ENCODE data around the gene ZNF775.

ZNF775 gene

GRCh38 chr7:150404172-150404804, 25.2 kb downstream of the ZNF775 start:
- DNase-seq (ENCODE audit: low read depth): no peak

GRCh38 chr7:150404805-150405583, 25.9 kb downstream of the ZNF775 start:
- DNase-seq (ENCODE audit: low read depth): no peak
- H3K4me3 ChIP-seq (ENCODE audit: low read depth, low read length): peak overlapping the region; percentile 62
- TF ChIP-seq CTCF (IDR thresholded peaks at IDR 0.05; ENCODE audit: control insufficient read depth, extremely low read depth, insufficient read depth): peak; percentile 60

More at GRCh38 chr7:150404172-150404804, 25.2 kb downstream of the ZNF775 start:
- peak overlapping the region; percentile 62 for H3K4me3 ChIP-seq (ENCODE audit: low read depth, low read length)
- TF ChIP-seq CTCF (IDR thresholded peaks at IDR 0.05; ENCODE audit: control insufficient read depth, extremely low read depth, insufficient read depth): no peak

GRCh38 chr7:150405584-150406311, 26.6 kb downstream of the ZNF775 start:
- H3K4me3 ChIP-seq (ENCODE audit: low read depth, low read length): peak overlapping the region; percentile 62
- no peak for TF ChIP-seq CTCF (IDR thresholded peaks at IDR 0.05; ENCODE audit: control insufficient read depth, extremely low read depth, insufficient read depth)
- no peak for DNase-seq (ENCODE audit: low read depth)

GRCh38 chr7:150406312-150406566, 27.1 kb downstream of the ZNF775 start:
- no peak for TF ChIP-seq CTCF (IDR thresholded peaks at IDR 0.05; ENCODE audit: control insufficient read depth, extremely low read depth, insufficient read depth)
- DNase-seq (ENCODE audit: low read depth): no peak
- peak overlapping the region; percentile 62 for H3K4me3 ChIP-seq (ENCODE audit: low read depth, low read length)

- no peak for TF ChIP-seq CTCF (IDR thresholded peaks at IDR 0.05; ENCODE audit: control insufficient read depth, extremely low read depth, insufficient read depth)
- H3K4me3 ChIP-seq (ENCODE audit: low read depth, low read length): no peak overlapping the region
- DNase-seq (ENCODE audit: low read depth): no peak
Measured at GRCh38 chr7:150406567-150407421, 27.7 kb downstream of the ZNF775 start.

- TF ChIP-seq CTCF (IDR thresholded peaks at IDR 0.05; ENCODE audit: control insufficient read depth, extremely low read depth, insufficient read depth): no peak
- DNase-seq (ENCODE audit: low read depth): no peak
- no peak overlapping the region for H3K4me3 ChIP-seq (ENCODE audit: low read depth, low read length)
Measured at GRCh38 chr7:150407588-150408392, 28.7 kb downstream of the ZNF775 start.
